ENCODE data around the gene LPAR2.
"Not testable (repeated sequence)": the region's sequence is repeated elsewhere in the genome, so short reads cannot be mapped to it uniquely, and the experiment has no call there.

The LPAR2 gene

GRCh38 chr19:19628501-19629134, 598 bp upstream of the LPAR2 start:
- peak; percentile 49 for DNase-seq

DNA sequence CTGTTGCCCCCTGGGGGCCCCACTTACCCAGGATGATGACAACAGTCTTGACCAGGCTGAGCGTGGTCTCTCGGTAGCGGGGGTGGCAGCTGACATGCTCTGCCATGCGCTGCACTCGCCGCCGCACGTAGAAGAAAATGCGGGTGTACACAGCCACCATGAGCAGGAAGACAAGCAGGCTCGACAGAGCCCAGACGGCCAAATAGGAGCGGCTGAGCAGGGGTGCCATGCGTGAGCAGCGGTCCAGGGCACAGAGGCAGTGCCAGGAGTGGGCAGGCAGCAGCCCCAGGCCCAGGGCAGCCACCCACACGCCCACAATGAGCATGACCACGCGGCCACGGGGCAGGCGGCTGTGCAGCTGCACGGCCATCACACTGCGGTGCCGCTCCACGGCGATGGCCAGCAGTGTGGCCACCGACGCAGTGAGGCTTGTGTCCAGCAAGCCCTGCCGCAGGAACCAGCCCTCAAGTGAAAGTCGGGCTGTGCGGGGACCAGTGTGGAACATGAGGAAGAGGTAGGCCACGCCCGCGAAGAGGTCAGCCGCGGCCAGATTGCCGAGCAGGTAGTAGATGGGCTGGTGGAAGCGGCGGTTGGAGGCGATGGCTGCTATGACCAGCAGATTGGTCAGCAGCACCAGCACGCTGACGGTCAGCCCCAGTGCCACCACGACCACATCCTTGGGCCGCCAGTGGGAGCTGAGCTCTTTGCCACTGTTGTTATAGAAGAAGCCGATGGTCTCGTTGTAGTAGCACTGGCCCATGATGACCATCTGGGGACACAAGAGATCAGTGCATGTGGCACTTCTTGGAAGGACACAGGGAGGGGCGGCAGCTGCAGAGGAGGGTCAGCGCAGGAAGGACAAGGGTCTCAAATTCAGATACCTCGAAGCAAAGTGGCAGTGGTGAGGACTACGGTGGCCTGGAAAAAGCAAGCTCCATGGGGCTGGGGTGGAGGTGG, 1.2 kb downstream of the LPAR2 start:
- no peak for DNase-seq

DNA sequence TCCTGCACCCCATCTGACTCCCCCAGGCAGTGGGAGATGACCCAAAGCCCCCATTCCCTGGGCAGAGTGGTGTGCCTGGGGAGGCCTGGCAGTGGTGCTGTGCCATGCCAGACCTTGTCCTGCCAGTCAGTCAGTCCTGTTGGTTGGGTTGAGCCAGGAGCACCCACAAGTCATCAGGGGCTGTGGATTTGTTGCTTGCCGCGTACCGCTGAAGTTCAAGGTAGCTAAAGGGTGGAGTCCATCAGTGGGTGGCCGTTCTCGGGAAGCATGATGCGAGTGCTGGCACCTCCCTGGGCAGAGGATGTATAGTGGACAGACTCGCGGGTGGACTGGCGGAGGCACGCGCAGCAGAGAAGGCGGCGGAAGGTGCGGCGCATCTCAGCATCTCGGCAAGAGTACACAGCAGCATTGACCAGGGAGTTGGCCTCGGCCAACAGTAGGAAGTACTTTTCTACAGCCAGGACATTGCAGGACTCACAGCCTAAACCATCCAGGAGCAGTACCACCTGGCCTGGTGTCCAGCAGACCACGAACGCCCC, 3.9 kb downstream of the LPAR2 start:
- no peak for DNase-seq

- no peak for DNase-seq
These were observed 4.6 kb downstream of the LPAR2 start for GRCh38 chr19:19623383-19623782.

- no peak for DNase-seq
These were observed 8.2 kb downstream of the LPAR2 start for GRCh38 chr19:19619849-19620210.

- DNase-seq, result no peak
These were observed 8.7 kb downstream of the LPAR2 start for GRCh38 chr19:19619181-19619848.

DNA sequence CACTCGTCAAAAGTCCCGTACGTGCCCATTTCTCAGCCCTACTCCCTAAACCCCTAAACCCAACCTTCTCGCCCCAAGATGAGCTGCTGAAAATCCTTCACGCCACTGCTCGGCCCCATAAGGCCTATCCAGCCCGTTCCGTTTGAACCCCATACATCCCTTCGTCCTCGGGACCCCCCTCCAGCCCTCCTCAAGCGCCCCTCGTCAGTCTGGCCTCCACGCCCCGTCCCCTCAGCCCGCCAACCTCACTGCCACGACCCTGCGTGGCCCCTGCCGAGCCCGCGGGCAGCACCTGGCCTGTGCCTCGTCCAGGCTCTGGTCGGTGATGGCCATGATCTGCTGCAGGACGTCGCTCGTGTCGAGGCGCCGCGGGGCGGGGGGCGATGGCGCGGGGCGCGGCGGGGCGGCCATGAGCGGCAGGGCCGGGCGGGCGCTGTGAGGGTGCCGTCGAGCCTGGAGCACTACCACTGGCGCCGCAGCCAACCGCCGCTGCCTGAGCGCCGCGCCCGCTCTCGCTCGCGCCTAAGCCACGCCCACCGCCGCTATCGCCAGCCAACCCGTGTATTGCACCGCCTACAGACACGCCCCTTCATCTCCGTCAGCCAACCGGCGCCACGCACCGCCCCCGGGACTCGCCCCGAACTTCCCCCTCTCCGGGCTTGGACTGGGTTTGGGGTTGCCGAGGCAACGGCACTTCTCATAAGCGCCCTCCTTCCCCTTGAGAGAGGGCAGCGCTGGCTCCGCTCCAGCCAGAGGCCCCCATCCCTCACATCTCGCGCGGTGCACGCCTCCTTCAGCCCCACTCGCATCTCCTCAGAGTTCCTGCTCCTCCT, 9.6 kb downstream of the LPAR2 start, which contains the start of gene PBX4:
PBX4 (minus strand) TSS at position 469 of the 833 bp plus-strand sequence; CDS start at position 411, 58 bp downstream.
- peak; percentile 97 for DNase-seq

- no peak for DNase-seq
These were observed 12.9 kb downstream of the LPAR2 start for GRCh38 chr19:19615086-19615485.

GRCh38 chr19:19613506-19613905, 14.5 kb downstream of the LPAR2 start:
- no peak for DNase-seq

DNA sequence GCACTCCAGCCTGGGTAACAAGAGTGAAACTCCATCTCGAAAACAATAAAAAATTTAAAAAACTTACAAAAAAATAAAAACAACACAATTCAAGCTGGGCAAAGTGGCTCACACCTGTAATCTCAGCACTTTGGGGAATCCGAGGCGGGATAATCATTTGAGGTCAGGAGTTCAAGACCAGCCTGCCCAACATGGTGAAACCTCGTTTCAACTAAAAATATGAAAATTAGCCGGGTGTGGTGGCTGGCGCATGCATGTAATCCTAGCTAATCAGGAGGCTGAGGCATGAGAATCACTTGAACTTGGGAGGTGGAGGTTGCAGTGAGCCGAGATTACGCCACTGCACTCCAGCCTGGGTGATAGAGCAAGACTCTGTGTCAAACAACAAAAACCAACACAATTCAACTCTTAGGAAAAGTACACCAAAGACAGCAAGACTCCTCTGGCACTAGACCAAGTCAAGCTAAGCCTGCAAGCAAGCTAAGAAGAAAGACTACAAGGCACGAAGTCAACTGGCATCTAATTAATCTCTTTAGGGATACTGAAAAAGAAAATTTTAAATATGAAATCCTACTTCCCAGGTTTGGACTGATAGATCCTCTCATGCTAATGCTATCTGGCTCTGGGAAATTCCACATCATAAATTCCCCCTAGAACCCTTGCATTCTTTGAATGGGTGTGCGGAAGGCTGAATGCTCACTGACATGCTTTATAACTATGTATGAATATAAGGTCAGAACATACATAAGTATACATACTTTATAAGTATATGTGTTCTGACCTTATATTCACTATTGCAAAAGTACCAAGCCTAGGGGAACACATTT, 17.4 kb downstream of the LPAR2 start:
- DNase-seq, result no peak

- not testable (repeated sequence) for DNase-seq
These were observed 21.3 kb downstream of the LPAR2 start for GRCh38 chr19:19606686-19607085.

DNA sequence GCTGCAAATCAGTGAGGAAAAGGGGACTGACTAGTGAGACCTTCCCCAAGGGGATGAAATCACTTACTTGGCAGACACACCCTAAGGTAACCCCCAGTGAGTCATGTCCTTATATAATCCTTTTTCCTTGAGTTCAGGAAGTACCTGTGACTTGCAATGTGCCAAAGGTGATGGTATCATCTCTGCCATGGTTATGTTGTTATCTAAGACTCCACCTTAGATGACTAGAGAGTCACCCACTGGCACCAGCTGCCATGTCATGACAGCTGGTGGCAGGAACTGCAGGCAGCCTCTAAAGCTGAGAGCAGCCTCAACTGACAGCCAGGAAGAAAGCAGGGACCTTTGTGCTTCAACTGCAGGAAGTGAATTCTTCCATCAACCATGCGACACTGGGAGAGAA, 22.0 kb downstream of the LPAR2 start:
- no peak for DNase-seq

GRCh38 chr19:19602713-19603324, 25.2 kb downstream of the LPAR2 start:
- DNase-seq, result no peak

DNA sequence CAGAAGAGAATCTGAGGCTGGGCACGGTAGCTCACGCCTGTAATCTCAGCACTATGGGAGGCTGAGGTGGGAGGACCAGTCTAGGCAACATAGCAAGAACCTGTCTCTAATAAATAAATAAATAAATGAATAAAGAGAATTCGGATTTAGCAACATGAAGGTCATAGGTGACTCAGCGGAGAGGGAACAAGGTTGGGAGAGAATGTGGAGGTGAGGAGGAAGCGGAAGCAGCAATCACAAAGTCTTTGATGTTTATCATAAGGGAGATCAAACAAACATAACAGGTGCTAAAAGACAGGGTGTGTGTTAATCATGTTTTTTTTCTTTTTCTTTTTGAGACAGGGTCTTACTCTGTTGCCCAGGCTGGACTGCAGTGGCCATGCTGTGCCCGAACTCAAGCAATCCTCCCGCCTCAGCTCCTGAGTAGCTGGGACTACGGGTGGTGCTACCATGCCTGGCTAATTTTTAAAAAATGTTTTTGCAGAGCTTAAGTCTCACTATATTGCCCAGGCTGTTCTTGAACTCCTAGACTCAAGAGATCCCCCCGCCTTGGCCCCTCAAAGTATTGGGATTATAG, 25.8 kb downstream of the LPAR2 start:
- no peak for DNase-seq

DNA sequence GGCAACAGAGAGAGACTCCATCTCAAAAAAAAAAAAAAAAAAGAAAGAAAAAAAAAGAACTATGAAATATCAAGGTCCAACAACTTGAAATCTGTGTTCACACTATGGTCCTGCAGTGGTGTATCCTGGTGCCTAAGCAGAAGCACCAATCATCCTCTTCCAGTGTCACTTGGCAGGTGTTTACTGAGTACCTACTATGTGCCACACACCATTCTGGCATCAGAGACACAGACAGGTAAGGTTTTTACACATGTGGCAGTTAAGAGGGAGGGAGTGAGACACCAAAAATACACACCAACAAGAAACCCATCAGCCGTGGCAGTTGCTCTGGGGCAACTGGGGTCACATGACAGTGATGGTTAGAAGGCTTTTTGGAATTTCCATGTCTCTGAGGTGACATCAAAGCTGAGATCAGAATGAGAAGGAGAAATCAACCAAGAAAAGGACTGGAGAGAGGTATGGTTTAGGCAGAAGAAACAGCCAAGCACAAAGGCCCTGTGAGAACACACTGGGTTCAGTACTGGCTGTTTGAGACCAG, 27.2 kb downstream of the LPAR2 start:
- DNase-seq, result no peak

DNA sequence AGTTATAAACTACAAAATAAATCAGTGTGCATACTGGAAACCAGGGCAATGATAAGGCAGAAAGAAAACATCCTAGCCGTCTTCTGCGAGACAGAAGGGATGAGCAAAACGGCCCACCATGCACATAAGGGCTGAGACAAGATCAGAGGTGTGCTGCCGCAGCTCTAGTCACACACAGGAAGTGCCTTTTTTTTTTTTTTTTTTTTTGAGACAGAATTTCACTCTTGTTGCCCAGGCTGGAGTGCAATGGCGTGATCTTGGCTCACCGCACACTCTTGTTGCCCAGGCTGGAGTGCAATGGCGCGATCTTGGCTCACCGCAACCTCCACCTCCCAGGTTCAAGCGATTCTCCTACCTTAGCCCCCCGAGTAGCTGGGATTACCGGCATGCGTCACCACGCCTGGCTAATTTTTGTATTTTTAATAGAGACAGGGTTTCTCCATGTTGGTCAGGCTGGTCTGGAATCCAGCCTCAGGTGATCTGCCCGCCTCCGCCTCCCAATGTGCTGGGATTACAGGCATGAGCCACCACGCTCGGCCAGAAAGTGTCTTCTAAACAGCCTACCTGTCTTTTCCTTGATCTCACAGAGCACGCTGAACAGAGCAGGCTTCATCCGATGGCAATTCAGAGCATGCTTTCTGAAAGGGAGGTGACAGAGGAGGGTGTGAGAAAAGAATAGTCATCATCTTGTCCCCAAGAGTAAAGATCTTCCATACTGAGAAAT, 29.1 kb downstream of the LPAR2 start:
- not testable (repeated sequence) for DNase-seq

- DNase-seq, result no peak
These were observed 30.2 kb downstream of the LPAR2 start for GRCh38 chr19:19597809-19598306.

DNA sequence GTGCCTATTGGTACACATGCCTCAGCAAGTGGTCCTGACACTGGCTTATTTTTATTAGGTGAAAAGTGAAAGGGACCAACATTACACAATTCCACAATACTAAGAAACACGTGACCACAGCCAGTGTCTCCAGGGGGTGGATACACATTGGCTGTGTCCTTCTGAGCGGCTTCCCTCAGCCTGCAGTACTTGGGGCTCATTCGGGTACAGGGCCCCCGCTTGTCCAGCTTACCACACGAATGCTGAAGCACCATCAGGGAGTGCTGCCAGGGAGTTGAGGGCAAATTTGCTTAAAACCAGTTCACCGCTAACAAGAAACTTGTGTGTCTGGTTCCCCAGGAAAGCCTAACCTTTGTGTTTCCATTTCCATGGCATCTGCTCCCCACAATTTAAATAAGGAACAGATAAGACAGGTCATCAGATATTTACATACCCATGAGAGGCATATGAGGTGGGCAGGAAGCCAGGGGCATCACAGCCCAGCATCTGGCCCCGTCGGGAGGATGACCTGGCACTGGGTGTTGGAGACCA, 32.8 kb downstream of the LPAR2 start:
- no peak for DNase-seq

- no peak for DNase-seq
These were observed 33.6 kb downstream of the LPAR2 start for GRCh38 chr19:19594381-19594780.

Measured in NCI-H510A treated with DMSO at 0.1 percent for 48 hours (cell line).